PC-3 (cell line): ENCODE results near the gene FMO3.

ENCODE experiments used
- CTCF ChIP-seq: fragments of 300-600 bp; sonication (generic); conservative IDR thresholded peaks from 2 replicates; pipeline ENCODE4 v1.5.1; 2017; ENCODE audit warnings: antibody characterized with exemption, low read depth, mild to moderate bottlenecking, low read length
- EZH2 ChIP-seq: fragments of 300-600 bp; sonication (generic); IDR thresholded peaks from one replicate; pipeline ENCODE4 v1.6.1; 2017; ENCODE audit warnings: antibody characterized with exemption, mild to moderate bottlenecking, low read length; ENCODE audit not compliant: unreplicated experiment

DNA sequence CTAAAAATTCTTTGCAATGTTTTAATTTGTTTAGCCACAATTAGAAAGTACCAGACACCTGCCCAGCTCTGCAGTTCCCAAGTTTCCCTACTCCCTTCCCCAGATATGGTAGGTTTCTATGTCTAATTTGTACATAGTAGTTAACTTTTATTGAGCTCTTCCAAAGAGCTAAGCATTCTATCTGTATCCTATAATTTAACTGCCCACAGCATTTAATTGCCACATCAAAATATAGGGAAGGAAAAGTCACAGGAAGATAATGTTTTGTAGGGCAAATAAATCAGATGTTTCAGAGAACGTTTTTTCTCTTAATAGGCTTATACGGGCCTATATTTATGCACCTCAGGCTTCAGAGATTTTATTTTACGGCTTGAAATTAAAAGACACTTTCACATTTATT, 15.7 kb upstream of the FMO3 start:
- TF ChIP-seq CTCF: no peak
- no peak for TF ChIP-seq EZH2
